Spinal cord (tissue), 10 donors: ENCODE measurements around the gene TRAPPC3L. TPM values are rescaled to one million over a fixed set of nuclear protein-coding genes. Genes with fewer than 3 reads are reported as not detected.

ENCODE experiments used
- DNase-seq, 6 donors: peaks; one replicate each; pipeline versions ENCODE4 v3.0.0 to v3.0.0-alpha.2; 2013 to 2015; ENCODE audit warnings: low spot score in 6 of 6, low read depth in 4 of 6
- H3K27ac ChIP-seq: one replicate; pipeline ENCODE4 v1.5.1; 2013; ENCODE audit warnings: low read depth, low read length, control low read depth
- H3K27me3 ChIP-seq: one replicate; pipeline ENCODE4 v1.6.1; 2013; ENCODE audit warnings: low read length; ENCODE audit not compliant: control insufficient read depth, insufficient read depth
- H3K36me3 ChIP-seq: one replicate; pipeline ENCODE4 v1.6.1; 2013; ENCODE audit warnings: low read length; ENCODE audit not compliant: control insufficient read depth, insufficient read depth
- H3K4me1 ChIP-seq: one replicate; pipeline ENCODE4 v1.6.1; 2013; ENCODE audit warnings: low read length; ENCODE audit not compliant: control insufficient read depth, insufficient read depth
- H3K4me3 ChIP-seq: one replicate; pipeline ENCODE4 v1.5.1; 2013; ENCODE audit warnings: low read depth, low read length, control low read depth
- H3K9me3 ChIP-seq: one replicate; pipeline ENCODE4 v1.6.1; 2013; ENCODE audit warnings: low read length; ENCODE audit not compliant: control insufficient read depth, insufficient read depth
- WGBS: methylation state at CpG from one replicate; pipeline ENCODE4 v1.1.5; 2013; ENCODE audit warnings: missing lambda C conversion rate; ENCODE audit not compliant: insufficient coverage; 5-methylcytosine and 5-hydroxymethylcytosine counted together
- polyA plus RNA-seq, 2 donors: library from polyadenylated mRNA; unstranded; fragments of 120-200 nt; gene quantifications; one replicate each; pipeline ENCODE4 v1.2.1, GENCODE V29; 2013; ENCODE audit not compliant: insufficient read length in 2 of 2
- total RNA-seq, 2 donors: library from RNA; depleted of rRNA in 1 of 2; stranded (reverse); fragments of 120-200 nt in 1 of 2; fragments of >200 nt in 1 of 2; gene quantifications; one replicate each; pipeline versions ENCODE4 v1.2.3 to v1.2.4, GENCODE V29; 2013 to 2014
- donor health status: healthy.

The TRAPPC3L gene
- total and polyA plus RNA-seq, 4 donors = 0.33 to 16.1 (median 0.46) TPM

GRCh38 chr6:116522896-116523295, 22.6 kb downstream of the TRAPPC3L start:
- no peaks in the 10 kb centered on the region for H3K36me3 ChIP-seq
- no peak for DNase-seq
- H3K4me3 ChIP-seq = no peak overlapping the region
- no peak overlapping the region for H3K27ac ChIP-seq
- H3K27me3 ChIP-seq = no peaks in the 10 kb centered on the region
- no peaks in the 10 kb centered on the region for H3K9me3 ChIP-seq
- WGBS = no CpG with 5 or more reads among the region's 2 CpGs
- H3K4me1 ChIP-seq = no peaks in the 10 kb centered on the region

- H3K27ac ChIP-seq = no peak overlapping the region
- H3K27me3 ChIP-seq = no peaks in the 10 kb centered on the region
- no peaks in the 10 kb centered on the region for H3K4me1 ChIP-seq
- DNase-seq = peak in 1 of 6 donors; percentile 31
- 74% methylated on average over 3 of the region's 4 CpGs for WGBS
- H3K36me3 ChIP-seq = no peaks in the 10 kb centered on the region
- H3K9me3 ChIP-seq = no peaks in the 10 kb centered on the region
- H3K4me3 ChIP-seq = no peak overlapping the region
Measured at GRCh38 chr6:116518621-116519368, 26.7 kb downstream of the TRAPPC3L start.

- Histone ChIP-seq H3K4me1 (no peaks in the 10 kb centered on the region), H3K9me3 (no peaks in the 10 kb centered on the region), H3K36me3 (no peaks in the 10 kb centered on the region), H3K4me3 (no peak overlapping the region), H3K27me3 (no peaks in the 10 kb centered on the region), H3K27ac (no peak overlapping the region)
- no peak for DNase-seq
Measured at GRCh38 chr6:116515141-116515540, 30.3 kb downstream of the TRAPPC3L start.

- Histone ChIP-seq H3K27ac (no peak overlapping the region), H3K4me3 (no peak overlapping the region), H3K4me1 (no peaks in the 10 kb centered on the region), H3K27me3 (no peaks in the 10 kb centered on the region), H3K36me3 (no peaks in the 10 kb centered on the region), H3K9me3 (no peaks in the 10 kb centered on the region)
- no peak for DNase-seq
- 94% methylated on average over 2 of the region's 4 CpGs for WGBS
Measured at GRCh38 chr6:116514111-116514510, 31.4 kb downstream of the TRAPPC3L start.

GRCh38 chr6:116513224-116513875, 32.1 kb downstream of the TRAPPC3L start:
- Histone ChIP-seq H3K9me3 (peaks cover 3% of the 10 kb centered on the region), H3K4me3 (no peak overlapping the region), H3K27me3 (no peaks in the 10 kb centered on the region), H3K4me1 (no peaks in the 10 kb centered on the region), H3K27ac (no peak overlapping the region), H3K36me3 (no peaks in the 10 kb centered on the region)
- WGBS = 96% methylated on average over 2 of the region's 2 CpGs
- no peak for DNase-seq

- Histone ChIP-seq H3K36me3 (no peaks in the 10 kb centered on the region), H3K9me3 (peaks cover 3% of the 10 kb centered on the region), H3K27me3 (no peaks in the 10 kb centered on the region), H3K4me1 (no peaks in the 10 kb centered on the region), H3K4me3 (no peak overlapping the region), H3K27ac (peak overlapping the region; percentile 16)
- DNase-seq = no peak
Measured at GRCh38 chr6:116512734-116513133, 32.8 kb downstream of the TRAPPC3L start.

GRCh38 chr6:116512111-116512559, 33.3 kb downstream of the TRAPPC3L start:
- DNase-seq = peak in 1 of 6 donors; percentile 14
- Histone ChIP-seq H3K27me3 (no peaks in the 10 kb centered on the region), H3K4me3 (peak overlapping the region; percentile 29), H3K36me3 (no peaks in the 10 kb centered on the region), H3K9me3 (peaks cover 3% of the 10 kb centered on the region), H3K27ac (peak overlapping the region; percentile 82), H3K4me1 (no peaks in the 10 kb centered on the region)
- 74% methylated on average over 3 of the region's 4 CpGs for WGBS

GRCh38 chr6:116511424-116512110, 33.9 kb downstream of the TRAPPC3L start, which contains the start of gene CALHM5:
Gene CALHM5, plus strand, starts transcription at chr6:116511639. Its CDS starts 58 bp downstream, at chr6:116511697.
- H3K4me1 ChIP-seq = no peaks in the 10 kb centered on the region
- WGBS = 33% methylated on average over 8 of the region's 10 CpGs
- H3K4me3 ChIP-seq = peak within 1 kb of the TSS; percentile 29
- DNase-seq = peak in 2 of 6 donors; percentile 15 to 46
- H3K9me3 ChIP-seq = peaks cover 3% of the 10 kb centered on the region
- H3K36me3 ChIP-seq = no peaks in the 10 kb centered on the region
- H3K27ac ChIP-seq = peak within 1 kb of the TSS; percentile 82
- no peaks in the 10 kb centered on the region for H3K27me3 ChIP-seq

- Histone ChIP-seq H3K36me3 (no peaks in the 10 kb centered on the region), H3K9me3 (peaks cover 3% of the 10 kb centered on the region), H3K27me3 (no peaks in the 10 kb centered on the region), H3K27ac (no peak overlapping the region), H3K4me1 (no peaks in the 10 kb centered on the region), H3K4me3 (no peak overlapping the region)
- DNase-seq = no peak
Measured at GRCh38 chr6:116508527-116508926, 37.0 kb downstream of the TRAPPC3L start.
